Gastroesophageal sphincter (tissue), 3 donors: ENCODE data around the gene TTLL9.

Experiments used
- EP300 ChIP-seq: sonication (generic); formaldehyde crosslinking; IDR thresholded peaks from one replicate; pipeline ENCODE4 v1.6.1; 2017; ENCODE audit warnings: antibody characterized with exemption, mild to moderate bottlenecking
- POLR2A ChIP-seq, 2 donors: fragments of 450-650 bp; IDR thresholded peaks; one replicate each; pipeline ENCODE4 v1.6.1; 2017; ENCODE audit warnings: antibody characterized with exemption in 2 of 2, mild to moderate bottlenecking in 2 of 2, moderate library complexity in 1 of 2
- TF ChIP-seq, protein P1 (sequence below), 4 experiments: fragments of 200-600 bp in 2 of 4; fragments of 450-650 bp in 2 of 4; sonication (generic) in 1 of 4; IDR thresholded peaks; one replicate each; pipeline ENCODE4 v1.5.1; 2017 to 2019; ENCODE audit warnings: antibody characterized with exemption in 4 of 4, mild to moderate bottlenecking in 2 of 4, moderate library complexity in 2 of 4

DNA sequence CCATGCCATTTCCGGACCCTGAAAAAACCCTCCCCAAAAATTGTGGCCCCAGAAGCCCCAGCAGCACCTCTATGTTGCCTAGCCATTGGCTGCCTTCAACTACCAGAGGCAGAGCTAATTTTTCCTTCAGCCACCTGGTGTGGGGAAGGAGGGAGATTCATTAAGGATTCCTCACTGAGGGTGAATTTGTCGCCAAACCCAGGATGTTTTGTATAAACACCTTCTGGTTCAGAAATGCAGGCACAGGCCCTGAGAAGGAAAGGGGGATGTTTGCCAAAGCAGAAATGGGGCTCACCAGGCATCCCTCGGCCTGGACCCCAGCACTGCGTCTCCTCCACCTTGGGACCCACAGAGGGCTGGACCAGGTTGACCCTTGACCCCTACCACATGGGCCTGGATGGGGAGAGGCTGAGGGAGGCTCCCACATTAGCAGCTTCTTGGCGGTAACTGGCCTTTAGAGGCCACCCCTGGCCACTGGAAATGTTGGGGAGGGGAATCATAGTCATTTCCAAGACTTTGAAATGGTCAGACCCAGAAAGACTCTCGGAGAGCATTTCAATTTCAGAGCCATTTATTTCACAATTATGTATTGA is 83.2 kb downstream of the TTLL9 start:
- TF ChIP-seq, protein P1, sequence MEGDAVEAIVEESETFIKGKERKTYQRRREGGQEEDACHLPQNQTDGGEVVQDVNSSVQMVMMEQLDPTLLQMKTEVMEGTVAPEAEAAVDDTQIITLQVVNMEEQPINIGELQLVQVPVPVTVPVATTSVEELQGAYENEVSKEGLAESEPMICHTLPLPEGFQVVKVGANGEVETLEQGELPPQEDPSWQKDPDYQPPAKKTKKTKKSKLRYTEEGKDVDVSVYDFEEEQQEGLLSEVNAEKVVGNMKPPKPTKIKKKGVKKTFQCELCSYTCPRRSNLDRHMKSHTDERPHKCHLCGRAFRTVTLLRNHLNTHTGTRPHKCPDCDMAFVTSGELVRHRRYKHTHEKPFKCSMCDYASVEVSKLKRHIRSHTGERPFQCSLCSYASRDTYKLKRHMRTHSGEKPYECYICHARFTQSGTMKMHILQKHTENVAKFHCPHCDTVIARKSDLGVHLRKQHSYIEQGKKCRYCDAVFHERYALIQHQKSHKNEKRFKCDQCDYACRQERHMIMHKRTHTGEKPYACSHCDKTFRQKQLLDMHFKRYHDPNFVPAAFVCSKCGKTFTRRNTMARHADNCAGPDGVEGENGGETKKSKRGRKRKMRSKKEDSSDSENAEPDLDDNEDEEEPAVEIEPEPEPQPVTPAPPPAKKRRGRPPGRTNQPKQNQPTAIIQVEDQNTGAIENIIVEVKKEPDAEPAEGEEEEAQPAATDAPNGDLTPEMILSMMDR (IDR thresholded peaks at IDR 0.05): no peak
- no peak for TF ChIP-seq POLR2A (IDR thresholded peaks at IDR 0.05)
- TF ChIP-seq EP300: no peak
